ENCODE results near the gene ARID1B. TPM values are rescaled to one million over a fixed set of nuclear protein-coding genes. Genes with fewer than 3 reads are reported as not detected.

Gene ARID1B
- total and polyA plus RNA-seq, 7 donors: 8.1 to 61.1 (median 53.1) TPM

GRCh38 chr6:157203312-157203744, 426.1 kb downstream of the ARID1B start:
- no peak for DNase-seq
- Histone ChIP-seq H3K9me3 (no peaks in the 10 kb centered on the region), H3K27ac (no peak overlapping the region), H3K36me3 (ENCODE audit: insufficient read depth in 1 of 2, low read depth in 1 of 2) (peaks cover 0 to 81% of the 10 kb centered on the region in 2 donors), H3K4me3 (no peak overlapping the region), H3K27me3 (ENCODE audit: insufficient read depth in 3 of 3, low read length in 2 of 3) (no peaks in the 10 kb centered on the region), H3K4me1 (peaks cover 10% of the 10 kb centered on the region)
- ATAC-seq: no peak
- intact Hi-C loops (cut with DNase I): no loop called here
- TF ChIP-seq CTCF (IDR thresholded peaks at IDR 0.05): no peak
- 81 to 88% (median 83%) methylated on average over 11 of the region's 11 CpGs for WGBS, 3 donors

- Histone ChIP-seq H3K27ac (no peak overlapping the region), H3K27me3 (ENCODE audit: insufficient read depth in 3 of 3, low read length in 2 of 3) (no peaks in the 10 kb centered on the region), H3K4me1 (peaks cover 5% of the 10 kb centered on the region), H3K9me3 (no peaks in the 10 kb centered on the region), H3K36me3 (ENCODE audit: insufficient read depth in 1 of 2, low read depth in 1 of 2) (peaks cover 0 to 86% of the 10 kb centered on the region in 2 donors), H3K4me3 (no peak overlapping the region)
- DNase-seq (no peak), ATAC-seq (no peak)
- intact Hi-C loops (cut with DNase I): no loop called here
- WGBS, 3 donors: 93 to 96% (median 94%) methylated on average over 6 of the region's 6 CpGs
- TF ChIP-seq CTCF (IDR thresholded peaks at IDR 0.05): no peak
Measured at GRCh38 chr6:157203764-157204163, 426.6 kb downstream of the ARID1B start.

- Histone ChIP-seq H3K36me3 (ENCODE audit: insufficient read depth in 1 of 2, low read depth in 1 of 2) (peaks cover 0 to 97% of the 10 kb centered on the region in 2 donors), H3K4me3 (no peak overlapping the region), H3K27ac (no peak overlapping the region), H3K4me1 (no peaks in the 10 kb centered on the region), H3K27me3 (ENCODE audit: insufficient read depth in 3 of 3, low read length in 2 of 3) (no peaks in the 10 kb centered on the region), H3K9me3 (no peaks in the 10 kb centered on the region)
- ATAC-seq (no peak), DNase-seq (no peak)
- intact Hi-C loops (cut with DNase I): no loop called here
- 82 to 87% (median 87%) methylated on average over 11 of the region's 11 CpGs for WGBS, 3 donors
- no peak for TF ChIP-seq CTCF (IDR thresholded peaks at IDR 0.05)
Measured at GRCh38 chr6:157205473-157206358, 428.5 kb downstream of the ARID1B start.

GRCh38 chr6:157206359-157206815, 429.2 kb downstream of the ARID1B start:
- ATAC-seq (no peak), DNase-seq (no peak)
- no peak for TF ChIP-seq CTCF (IDR thresholded peaks at IDR 0.05)
- no peaks in the 10 kb centered on the region for H3K4me1 ChIP-seq
- whole genome bisulfite sequencing, 3 donors: 96 to 97% (median 96%) methylated on average over 23 of the region's 23 CpGs
- no peak overlapping the region for H3K27ac ChIP-seq
- no peaks in the 10 kb centered on the region for H3K9me3 ChIP-seq
- peaks cover 0 to 90% of the 10 kb centered on the region in 2 donors for H3K36me3 ChIP-seq (ENCODE audit: insufficient read depth in 1 of 2, low read depth in 1 of 2)
- intact Hi-C loops (cut with DNase I): no loop called here
- no peak overlapping the region for H3K4me3 ChIP-seq
- no peaks in the 10 kb centered on the region for H3K27me3 ChIP-seq (ENCODE audit: insufficient read depth in 3 of 3, low read length in 2 of 3)
